Right lobe of liver (tissue), 4 donors: ENCODE data around the gene KLF12.

ENCODE experiments used
- POLR2A ChIP-seq: fragments of 450-650 bp; IDR thresholded peaks from one replicate; pipeline ENCODE4 v1.6.1; 2017; ENCODE audit warnings: antibody characterized with exemption, mild to moderate bottlenecking
- TF ChIP-seq, protein P1 (sequence below), 4 donors: fragments of 200-600 bp in 3 of 4; fragments of 450-650 bp in 1 of 4; IDR thresholded peaks; one replicate each; pipeline versions ENCODE4 v1.5.1 to v1.8.0; 2016 to 2022; ENCODE audit warnings: antibody characterized with exemption in 4 of 4, mild to moderate bottlenecking in 2 of 4
- donor health status: DM: no; HTN: no; CAD: no.
- donor health status: DM: no; HTN: no; CAD: no.
- donor health status: DM: no; HTN: yes; CAD: no.

DNA sequence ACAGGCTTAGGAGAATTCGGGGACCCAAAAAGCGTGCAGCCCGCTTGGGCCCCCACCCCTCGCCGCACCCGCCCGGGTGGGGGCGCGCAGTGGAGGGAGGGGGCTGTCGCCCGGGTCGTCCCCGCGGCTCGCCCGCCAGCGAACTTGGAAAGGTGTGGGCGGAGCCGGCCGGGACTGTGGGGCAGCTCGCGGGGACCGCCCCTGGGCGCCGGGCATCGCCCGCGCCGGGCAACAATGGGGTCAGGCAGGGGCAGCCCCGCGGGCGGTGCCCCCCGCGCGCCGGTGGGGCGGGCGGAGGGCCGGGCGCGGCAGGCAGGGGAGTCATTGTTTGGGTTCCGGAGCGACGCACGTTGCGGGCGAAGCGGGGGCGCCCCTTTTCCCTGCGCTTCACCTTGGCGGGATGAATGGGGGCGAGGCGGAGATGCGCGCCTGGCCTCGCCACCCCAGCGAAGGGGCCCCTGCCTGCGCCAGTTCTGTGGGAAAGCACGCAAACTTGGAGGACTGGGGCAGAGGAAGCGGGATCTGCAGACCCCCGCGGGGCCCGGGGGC is 647 bp upstream of the KLF12 start:
- TF ChIP-seq, protein P1, sequence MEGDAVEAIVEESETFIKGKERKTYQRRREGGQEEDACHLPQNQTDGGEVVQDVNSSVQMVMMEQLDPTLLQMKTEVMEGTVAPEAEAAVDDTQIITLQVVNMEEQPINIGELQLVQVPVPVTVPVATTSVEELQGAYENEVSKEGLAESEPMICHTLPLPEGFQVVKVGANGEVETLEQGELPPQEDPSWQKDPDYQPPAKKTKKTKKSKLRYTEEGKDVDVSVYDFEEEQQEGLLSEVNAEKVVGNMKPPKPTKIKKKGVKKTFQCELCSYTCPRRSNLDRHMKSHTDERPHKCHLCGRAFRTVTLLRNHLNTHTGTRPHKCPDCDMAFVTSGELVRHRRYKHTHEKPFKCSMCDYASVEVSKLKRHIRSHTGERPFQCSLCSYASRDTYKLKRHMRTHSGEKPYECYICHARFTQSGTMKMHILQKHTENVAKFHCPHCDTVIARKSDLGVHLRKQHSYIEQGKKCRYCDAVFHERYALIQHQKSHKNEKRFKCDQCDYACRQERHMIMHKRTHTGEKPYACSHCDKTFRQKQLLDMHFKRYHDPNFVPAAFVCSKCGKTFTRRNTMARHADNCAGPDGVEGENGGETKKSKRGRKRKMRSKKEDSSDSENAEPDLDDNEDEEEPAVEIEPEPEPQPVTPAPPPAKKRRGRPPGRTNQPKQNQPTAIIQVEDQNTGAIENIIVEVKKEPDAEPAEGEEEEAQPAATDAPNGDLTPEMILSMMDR (IDR thresholded peaks at IDR 0.05): no peak
- TF ChIP-seq POLR2A: no peak
